ENCODE results near the gene NUBP2. TPM values are rescaled to one million over a fixed set of nuclear protein-coding genes. Genes with fewer than 3 reads are reported as not detected.

Gene NUBP2
- total and polyA plus RNA-seq, 10 of the 15 experiments (the other 5 are each of a cell fraction or from before 2014, with no cell fraction given): 1.9 to 129 (median 51.7) TPM

DNA sequence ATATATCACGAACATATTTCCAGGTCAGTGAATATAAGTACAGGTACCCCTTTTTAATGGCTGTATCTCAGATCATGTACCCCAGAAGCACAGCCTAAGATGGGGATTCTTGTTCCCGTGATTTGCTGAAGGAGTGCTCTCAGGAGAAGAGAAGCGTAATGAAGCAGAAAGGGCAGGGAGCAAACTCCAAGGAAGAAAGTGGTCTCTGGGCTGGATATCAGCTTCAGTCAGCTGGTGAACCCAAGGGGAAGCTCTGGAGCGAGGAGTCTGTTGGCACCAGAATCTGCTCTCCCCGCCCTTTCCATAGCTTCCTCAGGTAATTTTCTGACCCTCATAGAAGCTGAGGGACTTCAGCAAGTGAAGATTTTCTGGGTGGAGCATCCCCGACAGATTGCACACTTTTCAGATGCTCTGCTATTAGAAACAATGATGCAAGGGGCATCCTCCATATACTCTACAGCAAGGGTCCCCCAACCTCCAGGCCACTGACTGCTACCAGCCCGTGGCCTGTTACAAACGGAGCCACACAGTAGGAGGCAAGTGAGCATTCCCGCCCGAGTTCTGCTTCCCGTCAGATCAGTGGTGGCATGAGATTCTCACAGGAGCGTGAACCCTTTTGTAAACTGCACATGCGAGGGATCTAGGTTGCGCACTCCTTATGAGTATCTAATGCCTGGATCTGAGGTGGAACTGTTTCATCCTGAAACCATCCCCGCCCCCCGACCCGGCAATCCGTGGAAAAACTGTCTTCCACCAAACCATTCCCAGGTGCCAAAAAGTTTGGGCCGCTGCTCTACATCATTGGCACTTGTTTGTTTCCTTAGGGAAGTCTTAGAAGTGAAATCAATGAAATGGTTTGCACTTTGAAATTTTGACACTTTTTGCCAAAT lies 48.7 kb downstream of the NUBP2 start:
- no TSS peak for BruUV-seq (replicated peaks)
- Histone ChIP-seq H3K4me2 (ENCODE audit: control insufficient read depth, insufficient read depth) (no peak overlapping the region), H3K36me3 (ENCODE audit: control insufficient read depth in 2 of 2, insufficient read depth in 2 of 2, low read length in 1 of 2) (no peaks in the 10 kb centered on the region), H3K27me3 (replicated peaks in 1 of 2; ENCODE audit: control insufficient read depth in 2 of 2, insufficient read depth in 2 of 2, low read length in 1 of 2) (no peaks in the 10 kb centered on the region), H3K27ac (ENCODE audit: control insufficient read depth, insufficient read depth) (no peak overlapping the region), H3K9ac (ENCODE audit: control insufficient read depth, insufficient read depth, low read length) (no peak overlapping the region), H4K20me1 (ENCODE audit: control insufficient read depth, insufficient read depth) (no peaks in the 10 kb centered on the region), H3K79me2 (ENCODE audit: control insufficient read depth, insufficient read depth, low read length) (peaks cover 17% of the 10 kb centered on the region), H3K9me3 (replicated peaks; ENCODE audit: control insufficient read depth, insufficient read depth, low read length) (no peaks in the 10 kb centered on the region), H3K4me3 (no peak overlapping the region), H3K4me1 (ENCODE audit: control insufficient read depth, insufficient read depth, low read length) (peaks cover 4% of the 10 kb centered on the region; the same call in 1 of the 2 replicates), H2AFZ (ENCODE audit: control insufficient read depth, low read depth, low read length) (no peak overlapping the region)
- 81% methylated on average over 19 of the region's 19 CpGs for WGBS (ENCODE audit: insufficient coverage, insufficient replicate concordance, low lambda C conversion rate, missing lambda C conversion rate)
- FAIRE-seq (no peak), DNase-seq (ENCODE audit: low read depth, low spot score) (no peak), ATAC-seq (no peak)
- TF ChIP-seq HDAC2 (IDR thresholded peaks at IDR 0.05) (no peak), SPI1 (IDR thresholded peaks at IDR 0.05; ENCODE audit: borderline replicate concordance, insufficient read depth, low read depth, low read length) (no peak), NR2C2 (IDR thresholded peaks at IDR 0.05; ENCODE audit: borderline replicate concordance, control insufficient read depth, insufficient read length, low read depth) (no peak), KDM1A (IDR thresholded peaks at IDR 0.05; ENCODE audit: borderline replicate concordance) (no peak), RFX5 (IDR thresholded peaks at IDR 0.05; ENCODE audit: low read depth, low read length) (no peak), FOXK2 (IDR thresholded peaks at IDR 0.05) (no peak), YBX1 (IDR thresholded peaks at IDR 0.05) (no peak)
- TF ChIP-seq, protein P1, sequence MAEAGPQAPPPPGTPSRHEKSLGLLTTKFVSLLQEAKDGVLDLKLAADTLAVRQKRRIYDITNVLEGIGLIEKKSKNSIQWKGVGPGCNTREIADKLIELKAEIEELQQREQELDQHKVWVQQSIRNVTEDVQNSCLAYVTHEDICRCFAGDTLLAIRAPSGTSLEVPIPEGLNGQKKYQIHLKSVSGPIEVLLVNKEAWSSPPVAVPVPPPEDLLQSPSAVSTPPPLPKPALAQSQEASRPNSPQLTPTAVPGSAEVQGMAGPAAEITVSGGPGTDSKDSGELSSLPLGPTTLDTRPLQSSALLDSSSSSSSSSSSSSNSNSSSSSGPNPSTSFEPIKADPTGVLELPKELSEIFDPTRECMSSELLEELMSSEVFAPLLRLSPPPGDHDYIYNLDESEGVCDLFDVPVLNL (IDR thresholded peaks at IDR 0.05; ENCODE audit: low read depth, low read length): no peak
- TF ChIP-seq, protein P2, sequence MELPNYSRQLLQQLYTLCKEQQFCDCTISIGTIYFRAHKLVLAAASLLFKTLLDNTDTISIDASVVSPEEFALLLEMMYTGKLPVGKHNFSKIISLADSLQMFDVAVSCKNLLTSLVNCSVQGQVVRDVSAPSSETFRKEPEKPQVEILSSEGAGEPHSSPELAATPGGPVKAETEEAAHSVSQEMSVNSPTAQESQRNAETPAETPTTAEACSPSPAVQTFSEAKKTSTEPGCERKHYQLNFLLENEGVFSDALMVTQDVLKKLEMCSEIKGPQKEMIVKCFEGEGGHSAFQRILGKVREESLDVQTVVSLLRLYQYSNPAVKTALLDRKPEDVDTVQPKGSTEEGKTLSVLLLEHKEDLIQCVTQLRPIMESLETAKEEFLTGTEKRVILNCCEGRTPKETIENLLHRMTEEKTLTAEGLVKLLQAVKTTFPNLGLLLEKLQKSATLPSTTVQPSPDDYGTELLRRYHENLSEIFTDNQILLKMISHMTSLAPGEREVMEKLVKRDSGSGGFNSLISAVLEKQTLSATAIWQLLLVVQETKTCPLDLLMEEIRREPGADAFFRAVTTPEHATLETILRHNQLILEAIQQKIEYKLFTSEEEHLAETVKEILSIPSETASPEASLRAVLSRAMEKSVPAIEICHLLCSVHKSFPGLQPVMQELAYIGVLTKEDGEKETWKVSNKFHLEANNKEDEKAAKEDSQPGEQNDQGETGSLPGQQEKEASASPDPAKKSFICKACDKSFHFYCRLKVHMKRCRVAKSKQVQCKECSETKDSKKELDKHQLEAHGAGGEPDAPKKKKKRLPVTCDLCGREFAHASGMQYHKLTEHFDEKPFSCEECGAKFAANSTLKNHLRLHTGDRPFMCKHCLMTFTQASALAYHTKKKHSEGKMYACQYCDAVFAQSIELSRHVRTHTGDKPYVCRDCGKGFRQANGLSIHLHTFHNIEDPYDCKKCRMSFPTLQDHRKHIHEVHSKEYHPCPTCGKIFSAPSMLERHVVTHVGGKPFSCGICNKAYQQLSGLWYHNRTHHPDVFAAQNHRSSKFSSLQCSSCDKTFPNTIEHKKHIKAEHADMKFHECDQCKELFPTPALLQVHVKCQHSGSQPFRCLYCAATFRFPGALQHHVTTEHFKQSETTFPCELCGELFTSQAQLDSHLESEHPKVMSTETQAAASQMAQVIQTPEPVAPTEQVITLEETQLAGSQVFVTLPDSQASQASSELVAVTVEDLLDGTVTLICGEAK (IDR thresholded peaks at IDR 0.05; ENCODE audit: borderline replicate concordance): no peak
- in situ Hi-C loops (cut with MboI) (no loop called here), intact Hi-C loops (cut with micrococcal nuclease; ENCODE audit: unreplicated experiment) (no loop called here)
- RAD21 ChIA-PET (ENCODE audit: unreplicated experiment): no interaction called here
- SMC1A ChIA-PET (ENCODE audit: uncharacterized antibody, unreplicated experiment): no interaction called here
- POLR2A ChIA-PET: no interaction called here
- CTCF ChIA-PET: no interaction called here
